Cortex of kidney (tissue), 1 donor: Measurements from ENCODE around the gene TVP23A.
"Not testable (repeated sequence)": the region's sequence is repeated elsewhere in the genome, so short reads cannot be mapped to it uniquely, and the experiment has no call there.

Experiments
- DNase-seq: peaks from one replicate; lab custom pipeline; 2025; lab: John Stamatoyannopoulos, UW

TVP23A gene

DNA sequence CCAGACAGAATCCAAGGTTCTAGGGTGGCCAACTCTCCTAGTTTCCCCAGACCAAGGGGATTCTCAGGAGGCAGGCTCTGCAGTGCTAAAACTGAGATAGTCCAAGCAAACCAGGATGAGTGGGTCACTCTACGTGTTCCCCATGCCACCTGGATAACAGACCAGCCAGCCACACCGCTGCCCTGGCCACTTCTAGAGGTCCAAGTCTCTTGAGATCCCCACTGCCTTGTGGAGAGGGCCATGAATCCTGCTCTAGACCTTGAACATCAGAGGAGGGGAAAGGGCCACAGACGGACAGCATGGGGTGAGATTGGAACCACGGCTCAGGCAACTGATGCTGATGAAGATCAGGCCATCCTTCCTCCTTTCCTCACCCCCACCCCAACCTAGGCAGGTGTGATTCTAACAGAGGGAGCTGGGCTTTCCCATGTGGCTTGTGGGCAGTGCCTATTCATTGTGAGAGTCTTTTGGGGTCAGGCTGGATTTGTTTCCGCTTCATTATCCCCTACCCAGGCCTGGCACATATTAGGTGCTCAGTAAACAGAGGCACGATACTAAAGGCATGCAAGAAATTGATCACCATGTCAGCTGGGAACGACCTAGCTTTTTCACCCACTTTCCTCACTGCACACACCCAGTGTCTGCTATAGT, 16.8 kb upstream of the TVP23A start:
- DNase-seq, result no peak

DNA sequence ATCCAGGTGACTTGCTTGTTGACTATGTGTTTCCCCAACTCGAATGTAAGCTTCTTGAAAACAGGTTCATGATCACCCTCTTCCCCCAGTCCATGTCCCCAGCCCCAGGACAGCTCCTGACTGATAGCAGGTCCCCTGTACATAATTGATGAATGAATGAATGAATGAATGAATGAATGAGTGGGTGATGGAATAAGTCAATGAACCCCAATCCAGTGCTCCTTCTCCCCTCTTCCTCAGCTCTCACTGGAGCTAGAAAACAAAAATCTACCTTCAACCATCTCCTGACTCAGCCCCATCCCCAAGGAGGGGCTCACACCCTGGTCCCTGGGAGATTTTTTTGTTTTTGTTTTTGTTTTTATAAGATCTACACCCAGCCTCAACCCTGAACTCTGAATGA, 16.2 kb upstream of the TVP23A start:
- no peak for DNase-seq

DNA sequence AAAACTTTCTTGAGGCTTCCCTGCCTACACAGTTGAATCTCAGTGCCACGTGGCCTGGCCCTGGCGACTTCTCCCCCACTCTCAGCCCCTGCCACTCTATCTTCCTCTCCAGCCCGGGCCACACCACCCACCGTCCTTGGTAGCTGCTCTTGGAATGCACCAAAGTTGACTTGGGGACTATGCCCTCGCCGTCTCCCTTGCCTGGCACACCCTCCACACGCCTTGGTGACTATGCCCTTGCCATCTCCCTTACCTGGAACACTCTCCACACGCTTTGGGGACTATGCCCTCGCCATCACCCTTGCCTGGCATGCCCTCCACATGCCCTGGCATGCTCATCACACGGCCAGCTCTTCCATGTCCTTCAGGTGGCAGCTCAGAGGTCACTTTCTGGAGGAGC, 15.5 kb upstream of the TVP23A start:
- DNase-seq, result no peak

DNA sequence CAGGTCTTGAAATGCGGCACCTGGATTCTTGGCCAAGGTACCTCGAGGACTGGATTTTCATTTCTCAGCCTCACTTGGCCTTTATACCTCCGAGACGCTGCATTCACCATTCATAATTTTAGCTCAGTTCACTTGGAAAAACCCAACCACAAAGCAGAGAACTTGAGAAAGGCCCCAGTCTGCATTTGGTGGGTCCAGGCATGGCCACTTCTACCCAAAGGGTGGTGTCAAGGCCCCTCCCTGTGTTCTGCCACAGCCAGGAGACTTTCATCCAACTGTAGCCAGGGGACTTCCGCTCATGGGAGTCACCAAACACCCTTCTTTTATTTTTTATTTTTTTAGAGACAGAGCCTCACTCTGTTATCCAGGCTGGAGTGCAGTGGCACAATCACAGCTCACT, 14.7 kb upstream of the TVP23A start:
- no peak for DNase-seq

DNA sequence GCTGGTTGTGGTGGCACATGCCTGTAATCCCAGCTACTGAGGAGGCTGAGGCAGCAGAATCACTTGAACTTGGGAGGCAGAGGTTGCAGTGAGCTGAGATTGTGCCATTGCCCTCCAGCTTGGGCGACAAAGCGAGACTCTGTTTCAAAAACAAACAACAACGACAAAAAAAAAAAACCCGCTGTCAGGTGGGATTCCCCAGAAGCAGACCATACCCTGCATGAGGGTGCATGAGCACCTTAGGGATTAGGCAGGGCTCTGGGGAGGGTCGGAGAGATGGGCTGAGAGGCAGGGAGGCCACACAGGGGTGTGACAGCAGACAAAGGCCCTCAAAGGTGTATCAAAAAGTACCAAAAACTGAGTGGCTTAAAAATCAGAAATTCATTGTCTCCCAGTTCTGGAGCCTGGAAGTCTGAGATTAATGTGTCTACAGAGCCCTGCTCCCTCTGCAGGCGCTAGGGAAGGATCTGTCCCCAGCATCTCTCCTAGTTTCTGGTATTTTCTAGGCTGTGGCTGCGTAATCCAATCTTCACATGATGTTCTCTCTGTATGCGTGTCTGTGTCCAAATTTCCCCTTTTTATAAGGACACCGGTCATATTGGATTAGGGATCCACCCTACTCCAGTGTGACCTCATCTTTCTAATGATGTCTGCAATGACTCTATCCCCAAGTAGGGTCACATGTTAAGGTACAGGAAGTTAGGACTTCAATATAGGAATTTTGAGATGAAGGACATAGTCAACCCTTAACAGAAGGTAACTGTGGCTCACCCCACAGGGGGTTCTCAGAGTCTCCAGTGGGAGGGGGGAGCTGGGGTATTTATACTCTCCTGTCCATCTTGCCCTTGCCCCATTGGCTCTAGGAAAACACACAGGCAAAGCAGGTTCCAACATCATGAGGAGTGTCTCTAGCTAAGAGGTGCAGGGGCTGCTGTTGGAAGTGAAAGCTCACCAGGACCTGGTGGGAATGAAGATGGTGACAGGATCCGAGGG, 13.6 kb upstream of the TVP23A start:
- no peak for DNase-seq

DNA sequence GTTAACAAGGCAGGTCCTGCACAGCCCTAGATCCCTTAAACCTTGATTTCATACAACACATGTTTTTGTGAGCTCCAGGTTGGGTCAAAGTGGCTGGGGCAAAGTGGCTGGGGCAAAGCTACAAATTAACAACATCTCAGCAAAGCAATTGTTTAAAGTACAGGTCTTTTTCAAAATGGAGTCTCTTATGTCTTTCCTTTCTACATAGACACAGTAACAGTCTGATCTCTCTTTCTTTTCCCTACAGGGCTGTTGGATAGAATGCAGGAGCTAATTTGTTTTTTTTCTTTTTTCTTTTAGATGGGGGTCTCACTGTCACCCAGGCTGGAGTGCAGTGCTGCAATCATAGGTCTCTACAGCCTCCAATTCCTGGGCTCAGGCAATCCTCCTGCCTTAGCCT, 11.6 kb upstream of the TVP23A start:
- not testable (repeated sequence) for DNase-seq

DNA sequence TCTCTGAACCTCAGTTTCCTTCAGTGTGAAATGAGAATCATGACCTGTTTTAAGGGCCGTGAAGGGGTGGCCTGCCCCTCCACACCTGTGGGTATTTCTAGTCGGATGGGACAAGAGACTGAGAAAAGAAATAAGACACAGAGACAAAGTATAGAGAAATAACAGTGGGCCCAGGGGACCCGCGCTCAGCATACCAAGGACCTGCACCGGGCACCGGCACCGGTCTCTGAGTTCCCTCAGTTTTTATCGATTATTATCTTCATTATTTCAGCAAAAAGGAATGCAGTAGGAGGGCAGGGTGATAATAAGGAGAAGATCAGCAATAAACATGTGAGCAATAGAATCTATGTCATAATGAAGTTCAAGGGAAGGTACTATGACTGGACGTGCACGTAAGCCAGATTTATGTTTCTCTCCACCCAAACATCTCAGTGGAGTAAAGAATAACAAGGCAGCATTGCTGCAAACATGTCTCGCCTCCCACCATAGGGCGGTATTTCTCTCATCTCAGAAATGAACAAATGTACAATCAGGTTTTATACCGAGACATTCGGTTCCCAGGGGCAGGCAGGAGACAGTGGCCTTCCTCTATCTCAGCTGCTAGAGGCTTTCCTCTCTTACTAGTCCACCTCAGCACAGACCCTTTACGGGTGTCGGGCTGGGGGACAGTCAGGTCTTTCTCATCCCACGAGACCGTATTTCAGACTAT, 10.9 kb upstream of the TVP23A start:
- not testable (repeated sequence) for DNase-seq

DNA sequence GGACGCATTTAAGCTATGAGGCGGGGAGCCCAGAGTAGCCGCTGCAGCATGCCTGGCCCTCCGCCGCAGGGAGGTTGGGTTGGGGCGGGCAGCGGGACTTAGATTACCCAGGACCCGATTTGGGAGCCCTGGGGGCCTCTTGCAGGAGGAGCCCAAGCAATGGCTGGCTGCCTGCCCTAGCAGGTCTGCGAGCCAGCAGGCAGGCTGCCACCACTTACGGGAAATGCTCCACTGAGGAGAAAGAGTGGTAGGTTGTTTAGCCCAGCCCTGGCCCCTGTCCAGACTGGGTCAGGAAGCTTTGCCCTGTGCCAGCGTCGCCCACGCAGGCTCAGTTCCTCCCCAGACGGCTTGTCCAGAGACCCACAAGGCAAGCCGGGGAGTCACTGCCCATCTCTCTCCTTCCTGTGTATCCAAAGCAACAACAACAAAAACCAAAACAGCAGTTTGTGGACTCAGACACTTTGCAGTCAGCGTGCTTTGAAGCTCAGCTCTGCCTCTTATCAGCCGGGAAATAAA, 10.3 kb upstream of the TVP23A start:
- DNase-seq, result no peak

DNA sequence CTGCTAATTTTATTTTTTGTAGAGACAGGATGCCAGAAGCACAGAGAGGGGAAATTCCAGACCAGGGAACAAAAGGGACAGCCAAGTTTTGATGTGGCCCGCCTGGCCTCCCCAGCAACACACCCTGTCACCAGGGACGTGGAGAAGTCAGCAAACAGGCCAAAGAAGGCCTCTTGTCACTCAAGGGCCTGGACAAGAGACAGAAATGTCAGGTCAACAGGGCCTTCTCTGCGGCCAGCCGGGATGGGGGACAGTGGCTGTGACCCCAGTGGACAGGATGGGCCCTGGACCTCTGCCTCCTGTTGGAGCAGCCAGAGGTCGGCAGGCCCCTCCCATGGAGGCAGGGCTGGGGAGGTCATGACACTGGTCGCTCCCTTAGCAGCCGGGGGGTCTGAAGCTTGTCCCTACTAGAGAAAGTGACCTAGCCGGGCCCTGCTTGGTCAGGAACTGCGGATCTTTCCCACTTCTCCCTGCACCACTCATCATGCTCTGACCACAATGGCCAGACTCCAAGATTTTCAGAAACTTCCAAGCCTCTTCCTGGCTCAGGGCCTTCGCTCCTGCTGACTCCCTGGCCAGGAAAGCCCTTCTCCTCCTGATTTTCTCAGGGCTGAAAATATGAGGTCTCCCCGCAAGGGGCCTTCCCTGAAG, 9.2 kb upstream of the TVP23A start:
- DNase-seq, result no peak

DNA sequence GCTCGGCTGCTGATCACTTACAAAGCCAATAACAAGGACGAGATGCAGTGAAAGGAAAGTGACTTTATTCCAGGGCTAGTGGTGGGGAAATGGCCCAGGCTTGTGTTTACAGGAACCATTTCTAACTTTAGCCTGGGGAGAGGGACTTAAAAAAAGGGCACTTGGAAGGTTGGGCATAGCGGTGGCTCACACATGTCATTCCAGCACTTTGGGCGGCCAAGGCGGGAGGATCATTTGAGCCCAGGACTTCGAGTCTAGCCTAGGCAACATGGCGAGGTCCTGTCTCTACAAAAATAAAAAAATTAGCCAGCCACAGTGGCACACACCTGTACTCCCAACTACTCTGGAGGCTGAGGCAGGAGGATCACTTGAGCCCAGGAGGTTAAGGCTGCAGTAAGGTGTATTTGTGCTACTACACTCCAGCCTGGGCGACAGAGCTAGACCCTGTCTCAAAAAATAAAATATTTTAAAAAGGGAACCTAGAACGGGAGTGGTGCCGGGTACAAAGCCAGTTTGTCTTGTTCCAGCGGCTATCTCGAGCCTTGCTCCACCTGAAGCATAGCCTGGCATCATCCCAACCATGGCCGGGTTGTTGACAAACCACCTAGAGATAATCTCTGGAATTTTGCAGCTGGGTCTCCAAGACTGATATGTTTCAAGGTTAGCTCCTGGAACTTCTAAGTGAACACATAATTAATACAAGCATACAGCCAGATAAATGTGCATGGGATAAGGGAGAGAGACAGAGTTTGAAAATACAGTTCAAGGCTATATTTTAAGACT, 5.7 kb upstream of the TVP23A start:
- no peak for DNase-seq

DNA sequence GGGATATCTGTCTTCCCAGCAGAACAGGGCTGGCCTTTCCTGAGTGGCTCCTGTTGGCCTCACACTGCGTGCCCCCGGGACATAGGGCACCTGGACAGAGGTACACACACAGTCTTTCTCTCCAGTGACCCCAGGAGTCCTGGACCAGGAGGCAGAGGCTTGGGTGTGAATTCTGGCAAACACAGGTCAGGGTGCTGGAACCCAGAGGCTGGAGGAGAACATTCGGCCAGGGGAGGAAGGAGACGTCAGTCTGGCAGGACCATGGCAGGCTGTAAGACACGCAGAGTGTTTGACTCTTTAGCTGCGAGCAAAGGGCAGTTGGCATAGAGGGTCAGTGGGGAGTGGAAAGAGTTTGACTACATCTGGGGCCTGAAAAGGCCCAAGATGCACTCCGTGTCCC, 4.1 kb upstream of the TVP23A start:
- DNase-seq, result no peak

DNA sequence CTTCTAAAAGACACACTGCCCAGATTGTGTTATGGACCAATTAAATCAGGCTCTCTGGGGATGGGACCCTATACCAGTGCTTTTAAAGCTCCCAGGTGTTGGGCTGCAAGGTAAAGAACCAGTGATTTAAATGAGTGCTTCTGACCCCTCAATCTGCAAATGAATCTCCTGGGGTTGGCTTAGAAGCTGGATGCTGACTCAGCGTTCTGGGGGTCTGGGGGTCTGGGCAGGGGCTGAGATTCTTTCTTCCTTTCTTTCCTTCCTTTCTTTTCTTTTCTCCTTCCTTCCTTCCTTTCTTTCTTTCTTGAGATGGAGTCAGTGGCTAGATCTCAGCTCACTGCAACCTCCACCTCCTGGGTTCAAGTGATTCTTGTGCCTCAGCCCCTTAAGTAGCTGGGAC, 2.0 kb upstream of the TVP23A start:
- no peak for DNase-seq

DNA sequence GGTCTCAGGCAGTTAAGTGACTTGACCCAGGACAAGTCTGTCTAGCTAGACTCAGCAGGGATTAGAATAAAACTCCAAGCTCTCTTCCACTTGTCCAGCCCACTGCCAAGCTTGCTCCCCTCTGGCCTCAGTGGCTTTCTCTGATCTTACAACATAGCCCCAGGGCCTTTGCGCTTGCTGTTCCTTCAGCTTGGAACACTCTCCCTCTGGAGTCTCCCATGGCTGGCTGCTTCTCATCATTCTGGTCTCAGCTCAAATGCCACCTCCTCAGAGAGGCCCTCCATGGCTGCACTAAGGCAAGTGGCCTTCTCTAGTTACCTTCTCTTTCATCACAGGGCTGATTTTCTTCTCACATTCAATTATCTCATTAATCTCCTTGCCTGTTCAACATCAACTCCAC, 1.1 kb downstream of the TVP23A start:
- DNase-seq, result no peak

DNA sequence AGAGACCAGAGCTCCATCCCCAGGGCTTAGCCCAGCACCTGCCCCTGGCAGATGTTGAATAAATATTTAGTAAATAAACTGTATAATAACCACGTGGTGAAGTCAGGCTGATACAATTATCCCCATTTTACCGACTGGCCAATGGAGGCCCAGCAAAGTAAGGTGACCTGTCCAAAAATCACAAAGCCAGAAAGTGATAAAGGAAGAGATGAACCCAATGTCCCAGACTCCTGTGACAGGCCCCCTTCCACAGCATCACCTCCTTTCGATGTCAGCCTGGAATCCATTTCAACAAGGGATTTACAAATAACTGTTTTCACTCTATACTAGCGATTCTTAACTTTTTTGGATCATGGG, 5.5 kb downstream of the TVP23A start:
- no peak for DNase-seq

DNA sequence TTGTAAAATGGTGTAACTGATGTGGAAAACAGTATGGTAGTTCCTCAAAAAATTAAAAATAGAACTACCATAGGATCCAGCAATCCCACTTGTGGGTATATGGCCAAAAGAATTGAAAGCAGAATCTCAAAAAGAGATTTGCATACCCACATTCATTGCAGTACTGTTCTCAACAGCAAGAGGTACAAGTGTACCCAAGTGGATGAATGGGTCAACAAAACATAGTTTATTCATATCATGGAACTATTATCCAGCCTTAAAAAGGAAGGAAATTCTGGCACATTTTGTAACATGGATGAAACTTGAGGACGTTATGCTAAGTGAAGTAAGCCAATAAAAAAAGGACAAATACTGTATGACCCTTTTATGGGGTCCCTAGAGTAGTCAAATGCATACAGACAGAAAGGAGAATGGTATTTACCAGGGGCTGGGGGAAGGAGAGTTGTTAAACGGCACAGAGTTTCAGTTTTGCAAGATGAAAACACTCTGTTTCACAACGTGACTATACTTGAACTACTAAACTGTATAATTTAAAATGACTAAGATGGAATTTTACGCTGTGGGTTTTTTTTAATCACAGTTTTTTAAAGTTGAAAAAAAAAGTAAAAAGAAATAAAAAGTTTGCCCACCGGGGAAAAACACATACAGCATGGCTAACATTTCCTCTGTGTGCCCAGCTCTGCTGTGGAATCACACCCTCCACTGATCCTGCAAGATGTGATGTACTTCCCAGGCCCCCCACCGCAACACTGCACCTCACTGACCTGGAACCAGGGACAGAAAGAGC, 6.1 kb downstream of the TVP23A start:
- no peak for DNase-seq

DNA sequence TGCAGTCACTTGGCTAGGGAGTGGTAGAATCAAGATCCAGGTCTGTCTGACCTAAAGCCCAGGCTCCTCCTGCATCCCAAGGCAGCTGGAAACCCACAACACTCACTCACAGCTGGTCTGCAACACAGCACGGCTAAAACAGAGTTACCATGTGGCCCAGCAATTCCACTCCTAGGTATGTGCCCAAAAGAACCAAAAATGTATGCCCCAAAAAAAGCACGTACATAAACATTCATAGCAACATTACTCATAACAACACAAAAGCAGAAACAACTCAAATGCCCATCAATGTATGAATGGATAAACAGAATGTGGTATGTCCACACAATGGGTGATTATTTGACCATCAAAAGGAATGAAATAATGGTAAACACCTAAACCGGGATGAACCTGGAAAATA, 8.9 kb downstream of the TVP23A start:
- DNase-seq, result no peak

DNA sequence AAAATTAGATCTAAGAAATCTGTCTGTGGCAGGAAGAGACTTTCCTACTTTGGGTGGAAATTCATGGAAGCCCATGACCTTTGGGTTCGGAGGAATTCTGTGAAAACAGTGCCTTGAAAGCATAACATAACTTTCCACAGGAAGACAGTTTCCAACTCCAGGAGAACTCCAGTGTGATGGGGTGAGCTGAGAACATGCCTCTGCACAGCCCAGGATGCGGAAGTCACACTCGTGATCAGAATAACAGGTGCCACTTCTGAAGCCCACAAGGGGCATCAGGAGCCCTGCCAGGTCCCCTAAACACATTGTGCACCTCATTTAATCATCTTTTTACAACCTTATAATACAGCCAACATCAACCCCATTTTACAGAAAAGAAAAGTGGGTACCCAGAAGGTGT, 9.7 kb downstream of the TVP23A start:
- no peak for DNase-seq

DNA sequence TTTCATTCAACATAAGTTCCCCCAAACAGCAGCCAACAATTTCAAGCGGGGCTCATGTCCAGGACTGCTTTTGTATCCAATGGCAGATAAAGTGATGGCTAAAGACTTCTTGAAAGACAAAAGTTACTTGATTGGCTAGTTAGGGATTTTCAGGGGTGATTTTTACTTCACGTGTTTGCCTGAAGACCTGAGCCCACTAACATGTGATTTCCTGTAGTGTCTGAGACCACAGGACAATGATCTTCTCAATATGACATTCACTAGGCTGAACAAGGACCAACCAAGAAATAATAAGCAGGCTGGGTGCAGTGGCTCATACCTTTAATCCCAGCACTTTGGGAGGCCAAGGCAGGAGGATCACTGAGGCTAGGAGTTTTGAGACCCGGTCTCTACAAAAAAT, 10.4 kb downstream of the TVP23A start:
- DNase-seq, result no peak

DNA sequence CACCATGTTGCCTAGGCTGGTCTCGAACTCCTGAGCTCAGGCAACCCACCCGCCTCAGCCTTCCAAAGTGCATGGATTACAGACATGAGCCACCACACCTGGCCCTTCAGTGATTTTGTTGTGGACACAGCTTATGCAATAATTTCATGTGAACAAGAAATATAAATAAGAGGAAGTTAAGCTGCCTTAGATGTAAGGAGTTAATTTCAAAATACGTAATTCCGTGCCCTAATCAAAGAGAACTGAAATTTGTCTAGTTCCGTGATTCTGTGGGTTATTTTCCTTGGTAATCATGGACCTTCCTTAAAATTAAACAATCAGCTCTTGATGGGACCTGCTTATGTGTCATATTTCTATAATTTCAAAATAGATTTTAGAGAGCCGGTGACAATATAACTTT, 11.9 kb downstream of the TVP23A start:
- no peak for DNase-seq

DNA sequence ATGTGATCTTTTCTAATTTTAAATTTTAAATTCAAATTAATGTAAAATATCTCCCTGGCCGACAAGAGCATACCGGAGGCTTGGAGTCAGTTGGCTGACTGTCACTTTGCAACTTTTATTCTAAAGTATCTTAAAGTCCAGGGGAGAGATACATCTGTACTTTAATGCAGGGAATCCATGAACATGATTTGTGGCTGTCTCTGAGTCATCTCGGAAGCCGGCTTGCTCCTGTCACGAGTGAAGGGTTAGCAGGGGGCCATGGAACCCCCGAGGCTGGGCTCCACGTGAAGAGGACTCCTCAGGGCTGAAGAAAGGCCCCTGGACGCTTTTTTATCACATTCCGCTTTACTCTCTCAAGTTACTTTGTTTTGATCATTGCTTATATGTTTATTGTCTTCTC, 13.3 kb downstream of the TVP23A start:
- no peak for DNase-seq

DNA sequence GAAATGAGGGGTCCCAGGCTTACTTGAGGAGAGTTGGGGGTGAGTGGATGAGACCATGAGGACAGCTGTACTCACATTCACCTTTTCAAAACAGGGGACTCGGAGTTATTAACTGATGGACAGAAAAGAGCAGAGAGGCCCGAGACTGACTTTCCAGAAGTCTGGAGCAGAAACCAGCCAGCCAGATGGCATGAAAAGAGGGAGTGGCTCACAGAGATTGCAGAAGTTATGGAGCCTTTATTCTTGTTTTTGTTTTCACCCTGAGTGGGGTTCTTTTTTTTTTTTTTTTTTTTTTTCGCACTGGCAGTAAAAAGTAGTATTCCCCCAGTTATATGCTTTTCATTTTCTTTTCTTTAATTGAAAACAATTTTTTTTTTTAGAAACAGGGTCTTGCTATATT, 18.9 kb downstream of the TVP23A start:
- no peak for DNase-seq
